ENCODE data around the gene LRRC26. TPM values are rescaled to one million over a fixed set of nuclear protein-coding genes. Genes with fewer than 3 reads are reported as not detected.

Gene LRRC26
- total RNA-seq, 1 donor from 2014 or later, result 0.21 TPM

GRCh38 chr9:137185921-137186320 lies 16.1 kb upstream of the LRRC26 start:
- intact Hi-C loops (cut with micrococcal nuclease), result no loop called here
- H3K36me3 Mint-ChIP-seq (ENCODE audit: low read depth), result peaks cover 16% of the 10 kb centered on the region
- no peak overlapping the region for H3K27ac Mint-ChIP-seq
- no peak for DNase-seq (ENCODE audit: low spot score)
- H3K27me3 Mint-ChIP-seq (ENCODE audit: insufficient read depth), result peaks cover 4% of the 10 kb centered on the region
- H3K9me3 Mint-ChIP-seq, result no peaks in the 10 kb centered on the region
- peaks cover 24% of the 10 kb centered on the region for H3K4me1 Mint-ChIP-seq (ENCODE audit: low read depth)
- no peak overlapping the region for H3K4me3 Mint-ChIP-seq

GRCh38 chr9:137184881-137185660 lies 15.2 kb upstream of the LRRC26 start:
- H3K36me3 Mint-ChIP-seq (ENCODE audit: low read depth), result peaks cover 14% of the 10 kb centered on the region

DNA sequence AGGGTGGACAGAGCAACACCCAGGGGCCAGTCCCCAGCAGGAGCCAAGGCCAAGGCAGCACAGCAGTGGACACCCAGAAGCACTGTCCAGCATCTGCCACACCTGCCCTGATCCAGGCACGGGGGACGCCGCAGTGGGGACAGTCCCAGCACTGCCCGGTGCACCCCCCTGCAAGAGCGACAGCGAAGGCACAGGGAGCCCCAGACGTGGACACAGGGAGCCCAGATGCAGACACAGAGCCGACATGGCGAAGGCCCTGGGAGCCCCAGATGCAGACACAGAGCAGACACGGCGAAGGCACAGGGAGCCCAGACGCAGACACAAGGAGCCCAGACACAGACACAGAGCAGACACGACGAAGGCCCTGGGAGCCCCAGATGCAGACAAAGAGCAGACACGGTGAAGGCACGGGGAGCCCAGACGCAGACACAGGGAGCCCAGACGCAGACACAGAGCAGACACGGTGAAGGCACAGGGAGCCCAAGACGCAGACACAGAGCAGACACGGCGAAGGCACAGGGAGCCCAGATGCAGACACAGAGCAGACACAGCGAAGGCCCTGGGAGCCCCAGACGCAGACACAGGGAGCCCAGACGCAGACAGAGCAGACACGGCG lies 14.2 kb upstream of the LRRC26 start:
- no peak overlapping the region for H3K4me3 Mint-ChIP-seq
- no peak overlapping the region for H3K27ac Mint-ChIP-seq
- intact Hi-C loops (cut with micrococcal nuclease), result no loop called here
- peaks cover 13% of the 10 kb centered on the region for H3K36me3 Mint-ChIP-seq (ENCODE audit: low read depth)
- no peaks in the 10 kb centered on the region for H3K9me3 Mint-ChIP-seq
- no peak for DNase-seq (ENCODE audit: low spot score)
- H3K27me3 Mint-ChIP-seq (ENCODE audit: insufficient read depth), result peaks cover 4% of the 10 kb centered on the region
- peaks cover 18% of the 10 kb centered on the region for H3K4me1 Mint-ChIP-seq (ENCODE audit: low read depth)

More at GRCh38 chr9:137184881-137185660, 15.2 kb upstream of the LRRC26 start:
- H3K27me3 Mint-ChIP-seq (ENCODE audit: insufficient read depth), result peaks cover 4% of the 10 kb centered on the region
- H3K9me3 Mint-ChIP-seq, result no peaks in the 10 kb centered on the region
- no peak overlapping the region for H3K4me3 Mint-ChIP-seq
- no peak for DNase-seq (ENCODE audit: low spot score)
- no peak overlapping the region for H3K27ac Mint-ChIP-seq
- H3K4me1 Mint-ChIP-seq (ENCODE audit: low read depth), result peaks cover 24% of the 10 kb centered on the region
- intact Hi-C loops (cut with micrococcal nuclease), result no loop called here

DNA sequence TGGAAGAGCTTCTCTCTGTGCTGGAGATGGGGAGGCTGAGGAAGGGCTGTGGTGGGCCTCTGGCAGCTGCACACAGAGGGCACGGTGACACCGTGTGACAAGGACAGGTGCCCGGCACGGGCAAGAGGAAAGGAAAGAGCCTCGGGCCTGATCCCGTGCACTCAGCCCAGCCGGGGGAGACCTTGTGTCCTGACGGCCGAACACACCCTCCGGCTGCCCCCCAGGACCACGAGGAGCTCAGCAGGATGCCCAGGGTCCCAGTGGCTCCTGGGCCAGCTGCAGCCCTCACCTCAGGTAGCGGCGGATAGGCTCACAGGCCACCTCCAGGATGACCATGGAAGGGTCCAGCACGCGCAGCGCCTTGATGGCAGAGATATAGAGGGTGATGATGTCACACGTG lies 13.0 kb upstream of the LRRC26 start:
- no peak overlapping the region for H3K27ac Mint-ChIP-seq
- DNase-seq (ENCODE audit: low spot score), result no peak
- no peak overlapping the region for H3K4me3 Mint-ChIP-seq
- peaks cover 11% of the 10 kb centered on the region for H3K36me3 Mint-ChIP-seq (ENCODE audit: low read depth)
- H3K27me3 Mint-ChIP-seq (ENCODE audit: insufficient read depth), result peaks cover 4% of the 10 kb centered on the region
- peaks cover 16% of the 10 kb centered on the region for H3K4me1 Mint-ChIP-seq (ENCODE audit: low read depth)
- intact Hi-C loops (cut with micrococcal nuclease), result no loop called here
- H3K9me3 Mint-ChIP-seq, result no peaks in the 10 kb centered on the region

GRCh38 chr9:137181680-137182079 lies 11.8 kb upstream of the LRRC26 start:
- intact Hi-C loops (cut with micrococcal nuclease), result no loop called here
- H3K9me3 Mint-ChIP-seq, result no peaks in the 10 kb centered on the region
- peaks cover 5% of the 10 kb centered on the region for H3K4me1 Mint-ChIP-seq (ENCODE audit: low read depth)
- DNase-seq (ENCODE audit: low spot score), result no peak
- H3K4me3 Mint-ChIP-seq, result no peak overlapping the region
- H3K36me3 Mint-ChIP-seq (ENCODE audit: low read depth), result peaks cover 11% of the 10 kb centered on the region
- no peak overlapping the region for H3K27ac Mint-ChIP-seq
- no peaks in the 10 kb centered on the region for H3K27me3 Mint-ChIP-seq (ENCODE audit: insufficient read depth)

DNA sequence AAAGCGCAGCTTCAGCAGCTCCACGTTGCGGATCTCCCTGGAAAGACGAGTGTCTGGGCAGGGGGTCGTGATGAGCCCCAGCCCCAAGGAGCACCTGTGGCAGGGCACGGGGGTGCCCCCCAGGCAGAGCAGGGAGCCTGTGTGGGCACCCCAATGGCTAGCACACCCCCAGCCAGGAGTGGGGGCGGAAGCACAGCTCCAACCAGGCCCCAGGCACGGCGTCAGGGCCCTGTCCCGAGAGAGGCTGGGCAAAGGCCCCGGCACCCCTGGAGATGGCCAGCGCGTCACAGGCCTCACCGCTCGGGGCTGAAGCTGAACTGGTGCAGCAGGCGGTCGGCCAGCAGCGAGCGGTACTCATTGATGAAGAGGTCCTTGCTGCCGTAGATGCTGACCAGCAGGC lies 10.6 kb upstream of the LRRC26 start:
- Mint-ChIP-seq H3K27ac (no peak overlapping the region), H3K27me3 (ENCODE audit: insufficient read depth) (no peaks in the 10 kb centered on the region), H3K4me1 (ENCODE audit: low read depth) (no peaks in the 10 kb centered on the region), H3K4me3 (no peak overlapping the region), H3K36me3 (ENCODE audit: low read depth) (peaks cover 14% of the 10 kb centered on the region), H3K9me3 (no peaks in the 10 kb centered on the region)
- no peak for DNase-seq (ENCODE audit: low spot score)
- intact Hi-C loops (cut with micrococcal nuclease), result no loop called here

DNA sequence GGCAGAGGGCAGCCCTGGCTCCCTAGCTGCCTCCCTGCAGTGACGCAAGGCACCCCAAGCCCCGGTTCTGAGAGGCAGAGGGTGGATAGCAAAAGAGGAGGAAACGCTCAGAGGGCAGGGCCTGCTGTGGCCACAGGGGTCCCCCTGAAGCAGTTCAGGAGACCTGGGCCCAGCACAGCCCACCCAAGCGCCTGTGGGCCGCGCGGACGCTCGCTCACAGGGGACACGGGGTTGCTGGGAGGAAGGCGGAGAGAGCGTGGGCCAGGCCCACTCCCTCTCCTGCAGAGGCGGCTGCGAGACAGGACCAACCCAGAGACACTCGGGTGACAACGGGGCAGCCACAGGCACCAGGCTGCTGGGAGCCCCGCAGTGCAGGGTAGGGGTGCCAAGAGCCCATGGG lies 9.9 kb upstream of the LRRC26 start:
- Mint-ChIP-seq H3K4me3 (no peak overlapping the region), H3K4me1 (ENCODE audit: low read depth) (no peaks in the 10 kb centered on the region), H3K27ac (no peak overlapping the region), H3K9me3 (no peaks in the 10 kb centered on the region), H3K27me3 (ENCODE audit: insufficient read depth) (no peaks in the 10 kb centered on the region), H3K36me3 (ENCODE audit: low read depth) (peaks cover 14% of the 10 kb centered on the region)
- DNase-seq (ENCODE audit: low spot score), result no peak
- intact Hi-C loops (cut with micrococcal nuclease), result no loop called here

GRCh38 chr9:137178939-137179630 lies 9.2 kb upstream of the LRRC26 start:
- H3K4me1 Mint-ChIP-seq (ENCODE audit: low read depth), result no peaks in the 10 kb centered on the region
- H3K4me3 Mint-ChIP-seq, result no peak overlapping the region
- no peak for DNase-seq (ENCODE audit: low spot score)
- H3K27ac Mint-ChIP-seq, result no peak overlapping the region
- intact Hi-C loops (cut with micrococcal nuclease), result no loop called here
- H3K9me3 Mint-ChIP-seq, result no peaks in the 10 kb centered on the region
- H3K36me3 Mint-ChIP-seq (ENCODE audit: low read depth), result peaks cover 9% of the 10 kb centered on the region
- H3K27me3 Mint-ChIP-seq (ENCODE audit: insufficient read depth), result no peaks in the 10 kb centered on the region

DNA sequence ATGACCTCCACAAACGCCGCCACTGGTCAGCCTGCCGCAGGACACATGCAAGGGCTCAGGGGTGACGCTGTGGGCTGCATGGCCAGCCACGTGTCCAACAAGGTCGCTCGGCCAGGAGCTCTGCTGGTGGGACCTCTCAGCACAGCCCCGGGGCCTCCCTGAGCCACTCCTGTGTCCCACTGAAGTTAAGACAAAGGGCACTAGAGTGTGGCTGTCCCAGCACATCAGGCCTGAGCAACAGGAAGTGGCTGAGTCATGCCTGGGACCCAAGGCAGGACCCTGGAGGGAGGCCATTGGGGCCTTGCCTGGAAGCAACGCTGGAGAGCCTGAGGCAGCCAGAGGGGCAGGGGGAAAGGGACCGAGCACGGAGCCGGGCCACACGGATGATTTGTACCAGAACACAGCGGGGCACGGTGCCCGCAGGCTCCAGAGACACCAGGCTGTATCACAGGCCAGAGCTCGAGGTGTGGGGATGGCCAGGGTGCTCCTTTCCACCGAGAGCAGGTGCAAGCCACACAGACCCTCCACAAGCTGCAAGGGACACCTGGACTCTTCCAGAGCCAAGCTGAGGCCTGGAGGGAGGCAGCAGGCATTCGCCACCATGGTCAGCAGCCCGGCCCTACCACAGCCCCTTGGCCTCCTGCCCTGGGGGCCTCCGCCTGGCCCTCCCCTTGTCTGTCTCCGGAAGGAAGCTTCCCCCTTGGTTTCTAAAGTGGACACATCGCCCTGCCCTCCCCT lies 8.5 kb upstream of the LRRC26 start:
- no peaks in the 10 kb centered on the region for H3K9me3 Mint-ChIP-seq
- no peak for DNase-seq (ENCODE audit: low spot score)
- H3K27ac Mint-ChIP-seq, result no peak overlapping the region
- intact Hi-C loops (cut with micrococcal nuclease), result no loop called here
- H3K4me1 Mint-ChIP-seq (ENCODE audit: low read depth), result no peaks in the 10 kb centered on the region
- no peak overlapping the region for H3K4me3 Mint-ChIP-seq
- H3K27me3 Mint-ChIP-seq (ENCODE audit: insufficient read depth), result peaks cover 4% of the 10 kb centered on the region
- peaks cover 7% of the 10 kb centered on the region for H3K36me3 Mint-ChIP-seq (ENCODE audit: low read depth)

- intact Hi-C loops (cut with micrococcal nuclease), result no loop called here
- Mint-ChIP-seq H3K36me3 (ENCODE audit: low read depth) (peaks cover 3% of the 10 kb centered on the region), H3K4me1 (ENCODE audit: low read depth) (no peaks in the 10 kb centered on the region), H3K27ac (no peak overlapping the region), H3K9me3 (no peaks in the 10 kb centered on the region), H3K4me3 (no peak overlapping the region), H3K27me3 (ENCODE audit: insufficient read depth) (peaks cover 11% of the 10 kb centered on the region)
- no peak for DNase-seq (ENCODE audit: low spot score)
Observed at GRCh38 chr9:137176302-137177182, 6.7 kb upstream of the LRRC26 start.

- no peak for DNase-seq (ENCODE audit: low spot score)
- Mint-ChIP-seq H3K4me1 (ENCODE audit: low read depth) (no peaks in the 10 kb centered on the region), H3K27ac (no peak overlapping the region), H3K27me3 (ENCODE audit: insufficient read depth) (peaks cover 16% of the 10 kb centered on the region), H3K36me3 (ENCODE audit: low read depth) (peaks cover 3% of the 10 kb centered on the region), H3K9me3 (no peaks in the 10 kb centered on the region), H3K4me3 (no peak overlapping the region)
- intact Hi-C loops (cut with micrococcal nuclease), result no loop called here
Observed at GRCh38 chr9:137175345-137175961, 5.6 kb upstream of the LRRC26 start.
